HG02623 (cell line): Measurements from ENCODE around the gene ARHGEF11.

Source experiments
- ATAC-seq: cut with Tn5 transposase; IDR thresholded peaks from one replicate; pipeline ENCODE4 v1.9.1; 2021; ENCODE audit warnings: moderate library complexity; ENCODE audit not compliant: unreplicated experiment

The ARHGEF11 gene

GRCh38 chr1:156957634-156958033 lies 87.9 kb downstream of the ARHGEF11 start:
- no peak for ATAC-seq

- no peak for ATAC-seq
These were observed 89.2 kb downstream of the ARHGEF11 start for GRCh38 chr1:156956333-156956732.

- ATAC-seq: no peak
These were observed 92.0 kb downstream of the ARHGEF11 start for GRCh38 chr1:156953571-156953970.

- no peak for ATAC-seq
These were observed 94.2 kb downstream of the ARHGEF11 start for GRCh38 chr1:156951371-156951770.

GRCh38 chr1:156949127-156949526 lies 96.4 kb downstream of the ARHGEF11 start:
- ATAC-seq: no peak

- no peak for ATAC-seq
These were observed 96.8 kb downstream of the ARHGEF11 start for GRCh38 chr1:156948708-156949107.

- no peak for ATAC-seq
These were observed 97.6 kb downstream of the ARHGEF11 start for GRCh38 chr1:156947818-156948525.

GRCh38 chr1:156947127-156947526 lies 98.4 kb downstream of the ARHGEF11 start:
- no peak for ATAC-seq

GRCh38 chr1:156945881-156946661 lies 99.5 kb downstream of the ARHGEF11 start:
- no peak for ATAC-seq

- no peak for ATAC-seq
These were observed 100.7 kb downstream of the ARHGEF11 start for GRCh38 chr1:156944848-156945247.

- no peak for ATAC-seq
These were observed 101.3 kb downstream of the ARHGEF11 start for GRCh38 chr1:156944268-156944667.

GRCh38 chr1:156943756-156944155 lies 101.8 kb downstream of the ARHGEF11 start:
- ATAC-seq: no peak

- no peak for ATAC-seq
These were observed 103.0 kb downstream of the ARHGEF11 start for GRCh38 chr1:156942576-156942975.

- ATAC-seq: no peak
These were observed 103.4 kb downstream of the ARHGEF11 start for GRCh38 chr1:156942176-156942575.

GRCh38 chr1:156941675-156942074 lies 103.9 kb downstream of the ARHGEF11 start:
- no peak for ATAC-seq

- ATAC-seq: no peak
These were observed 105.7 kb downstream of the ARHGEF11 start for GRCh38 chr1:156939786-156940334.

GRCh38 chr1:156938813-156939212 lies 106.7 kb downstream of the ARHGEF11 start:
- ATAC-seq: no peak

GRCh38 chr1:156937883-156938282 lies 107.7 kb downstream of the ARHGEF11 start:
- no peak for ATAC-seq

- no peak for ATAC-seq
These were observed 108.8 kb downstream of the ARHGEF11 start for GRCh38 chr1:156936721-156937220.

GRCh38 chr1:156936191-156936590 lies 109.4 kb downstream of the ARHGEF11 start:
- no peak for ATAC-seq

GRCh38 chr1:156935505-156936128 lies 109.9 kb downstream of the ARHGEF11 start:
- no peak for ATAC-seq
